Coronary artery (tissue), 2 donors: ENCODE results near the gene REEP3.

ENCODE experiments used
- DNase-seq: peaks from one replicate; pipeline ENCODE4 v3.0.0-alpha.2; 2017; ENCODE audit warnings: low spot score
- H3K27ac ChIP-seq, 2 donors: fragments of 200-600 bp; sonication (generic); one replicate each; pipeline ENCODE4 v1.5.1; 2016 to 2019
- H3K4me3 ChIP-seq: fragments of 200-600 bp; sonication (generic); 2 replicates; pipeline ENCODE4 v1.5.1; 2016; ENCODE audit warnings: mild to moderate bottlenecking, moderate library complexity
- CTCF ChIP-seq: fragments of 200-600 bp; sonication (generic); IDR thresholded peaks from one replicate; pipeline ENCODE4 v1.5.1; 2019; ENCODE audit warnings: antibody characterized with exemption

The REEP3 gene

DNA sequence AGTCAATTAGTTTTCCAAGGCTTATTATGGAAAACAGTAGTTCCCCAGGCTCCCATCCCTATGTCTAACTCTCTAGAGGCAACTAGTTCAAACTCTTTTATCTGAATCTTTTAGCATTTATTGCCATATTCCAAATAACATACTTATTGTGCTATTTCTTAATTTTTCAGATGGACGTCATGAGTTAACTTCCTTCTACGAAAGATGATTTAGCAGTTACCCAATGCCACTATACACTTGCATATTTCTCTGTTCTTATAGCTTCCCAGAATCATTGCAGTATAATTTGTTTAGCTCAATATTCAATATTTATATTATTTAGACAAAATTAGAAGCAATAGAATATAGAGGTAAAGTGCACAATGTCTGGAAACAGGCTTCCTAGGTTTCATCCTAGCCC lies 52.8 kb downstream of the REEP3 start:
- peak overlapping the region; percentile 5 to 68 for H3K27ac ChIP-seq
- no peak for TF ChIP-seq CTCF
- DNase-seq: no peak
- H3K4me3 ChIP-seq: no peak overlapping the region

GRCh38 chr10:63576501-63576900 lies 55.3 kb downstream of the REEP3 start:
- DNase-seq: no peak
- Histone ChIP-seq H3K4me3 (no peak overlapping the region), H3K27ac (peak overlapping the region; percentile 32 to 67)
- no peak for TF ChIP-seq CTCF

DNA sequence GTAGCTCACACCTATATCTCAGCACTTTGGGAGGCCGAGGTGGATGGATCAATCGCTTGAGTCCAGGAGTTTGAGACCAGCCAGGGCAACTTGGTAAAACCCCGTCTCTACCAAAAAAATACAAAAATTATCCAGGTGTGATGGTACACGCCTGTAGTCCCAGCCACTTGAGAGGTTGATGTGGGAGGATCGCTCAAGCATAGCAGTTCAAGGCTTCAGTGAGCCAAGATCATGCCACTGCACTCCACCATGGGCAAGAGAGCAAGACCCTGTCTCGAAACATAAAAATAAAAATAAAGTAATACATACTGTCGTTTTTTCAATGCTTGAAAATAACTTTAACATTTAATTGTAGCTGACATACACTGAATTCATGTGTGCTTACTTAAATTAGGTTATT lies 57.3 kb downstream of the REEP3 start:
- DNase-seq: no peak
- no peak overlapping the region for H3K27ac ChIP-seq
- H3K4me3 ChIP-seq: no peak overlapping the region
- no peak for TF ChIP-seq CTCF

DNA sequence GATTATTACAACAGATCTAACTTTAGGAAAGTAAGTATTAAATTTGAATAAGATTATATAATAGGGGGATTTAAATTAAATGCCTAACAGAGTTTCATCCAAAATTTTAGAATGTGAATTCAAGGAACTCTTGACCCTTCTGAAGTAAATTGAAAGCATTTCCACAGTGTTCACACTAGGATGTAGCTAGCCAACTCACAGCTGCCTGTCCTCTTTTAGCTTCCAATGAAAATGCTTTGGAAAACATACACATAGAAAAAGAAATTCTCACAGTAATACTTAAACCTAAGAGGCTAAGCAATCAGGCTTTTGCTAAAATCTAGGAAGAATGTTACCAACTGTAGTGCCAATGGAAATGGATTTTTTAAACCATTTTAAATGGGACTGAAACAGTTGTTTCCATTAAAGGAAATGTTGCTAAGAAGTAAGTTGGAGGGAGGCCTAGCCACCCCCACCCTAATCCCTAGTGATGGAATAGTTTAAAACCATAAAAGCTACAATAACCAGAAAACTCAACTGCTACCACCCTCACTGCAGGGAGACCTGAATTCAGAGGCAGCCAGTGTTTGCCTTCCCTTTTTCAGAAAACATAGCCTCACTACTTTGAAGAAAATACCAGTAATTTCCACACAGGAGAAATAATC lies 58.3 kb downstream of the REEP3 start:
- H3K27ac ChIP-seq: peak overlapping the region; percentile 6 to 51
- TF ChIP-seq CTCF: no peak
- no peak overlapping the region for H3K4me3 ChIP-seq
- DNase-seq: no peak

- no peak overlapping the region for H3K27ac ChIP-seq
- no peak overlapping the region for H3K4me3 ChIP-seq
- TF ChIP-seq CTCF: no peak
- no peak for DNase-seq
Measured at GRCh38 chr10:63582690-63583089, 61.5 kb downstream of the REEP3 start.

GRCh38 chr10:63583397-63583796 lies 62.2 kb downstream of the REEP3 start:
- Histone ChIP-seq H3K4me3 (no peak overlapping the region), H3K27ac (peak overlapping the region; percentile 33 to 42)
- DNase-seq: no peak
- no peak for TF ChIP-seq CTCF

DNA sequence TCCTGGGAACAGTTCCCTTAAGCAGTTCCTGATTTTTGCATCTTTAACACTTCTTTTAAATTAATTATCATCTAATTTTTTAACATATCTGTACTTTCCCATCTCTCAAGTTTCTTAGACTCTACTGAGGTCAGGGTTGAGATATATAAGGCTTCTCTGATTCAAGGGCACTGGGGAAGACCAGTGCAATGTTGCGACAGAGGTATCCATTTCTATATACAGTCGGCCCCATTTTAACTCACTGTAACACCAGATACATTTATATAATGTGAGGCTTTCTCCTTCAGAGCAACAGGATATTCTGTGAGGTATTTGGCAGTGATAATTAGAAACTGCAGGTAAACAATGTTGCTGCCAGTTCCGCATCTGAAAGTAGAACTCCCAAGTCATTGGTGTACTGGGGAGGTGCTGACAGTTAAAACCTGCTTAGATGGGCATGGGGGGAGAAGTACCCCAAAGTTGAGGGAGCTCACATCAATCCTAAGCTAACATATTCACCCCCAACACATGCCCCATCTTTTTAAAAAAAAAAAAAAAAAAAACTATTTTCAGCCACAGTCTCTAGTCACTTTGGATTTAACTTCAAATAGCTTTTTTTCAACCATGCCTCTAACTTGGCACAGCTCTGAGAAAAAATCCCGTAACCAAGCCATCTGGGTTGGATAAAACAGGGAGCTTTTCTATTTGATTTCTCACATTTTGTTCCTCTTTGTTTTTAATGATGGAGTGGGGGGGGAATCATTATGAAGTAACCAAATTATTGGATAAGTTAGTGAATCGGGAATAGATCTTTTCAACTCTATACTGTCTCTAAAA lies 62.9 kb downstream of the REEP3 start:
- DNase-seq: no peak
- TF ChIP-seq CTCF: no peak
- peak overlapping the region; percentile 7 for H3K4me3 ChIP-seq
- H3K27ac ChIP-seq: peak overlapping the region; percentile 42 to 58
